H54 (cell line): Measurements from ENCODE around the gene ATAD1.
A peak's percentile ranks its signal among the peaks of the same experiment; 100 is the strongest.
"Not testable (repeated sequence)": the region's sequence is repeated elsewhere in the genome, so short reads cannot be mapped to it uniquely, and the experiment has no call there.

ENCODE experiments used
- DNase-seq: peaks from one replicate; pipeline ENCODE4 v3.0.0; 2011; ENCODE audit warnings: low spot score, mixed read lengths; ENCODE audit not compliant: insufficient read length
- FAIRE-seq: peaks from 3 replicates; lab custom pipeline; 2011; peaks lifted over from hg19 to GRCh38; lab: Jason Lieb, UNC
- POLR2A ChIP-seq: IDR thresholded peaks from 2 replicates; pipeline ENCODE4 v1.6.1; 2011; ENCODE audit warnings: low read depth, mild to moderate bottlenecking, low read length

Gene ATAD1, protein sequence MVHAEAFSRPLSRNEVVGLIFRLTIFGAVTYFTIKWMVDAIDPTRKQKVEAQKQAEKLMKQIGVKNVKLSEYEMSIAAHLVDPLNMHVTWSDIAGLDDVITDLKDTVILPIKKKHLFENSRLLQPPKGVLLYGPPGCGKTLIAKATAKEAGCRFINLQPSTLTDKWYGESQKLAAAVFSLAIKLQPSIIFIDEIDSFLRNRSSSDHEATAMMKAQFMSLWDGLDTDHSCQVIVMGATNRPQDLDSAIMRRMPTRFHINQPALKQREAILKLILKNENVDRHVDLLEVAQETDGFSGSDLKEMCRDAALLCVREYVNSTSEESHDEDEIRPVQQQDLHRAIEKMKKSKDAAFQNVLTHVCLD

DNA sequence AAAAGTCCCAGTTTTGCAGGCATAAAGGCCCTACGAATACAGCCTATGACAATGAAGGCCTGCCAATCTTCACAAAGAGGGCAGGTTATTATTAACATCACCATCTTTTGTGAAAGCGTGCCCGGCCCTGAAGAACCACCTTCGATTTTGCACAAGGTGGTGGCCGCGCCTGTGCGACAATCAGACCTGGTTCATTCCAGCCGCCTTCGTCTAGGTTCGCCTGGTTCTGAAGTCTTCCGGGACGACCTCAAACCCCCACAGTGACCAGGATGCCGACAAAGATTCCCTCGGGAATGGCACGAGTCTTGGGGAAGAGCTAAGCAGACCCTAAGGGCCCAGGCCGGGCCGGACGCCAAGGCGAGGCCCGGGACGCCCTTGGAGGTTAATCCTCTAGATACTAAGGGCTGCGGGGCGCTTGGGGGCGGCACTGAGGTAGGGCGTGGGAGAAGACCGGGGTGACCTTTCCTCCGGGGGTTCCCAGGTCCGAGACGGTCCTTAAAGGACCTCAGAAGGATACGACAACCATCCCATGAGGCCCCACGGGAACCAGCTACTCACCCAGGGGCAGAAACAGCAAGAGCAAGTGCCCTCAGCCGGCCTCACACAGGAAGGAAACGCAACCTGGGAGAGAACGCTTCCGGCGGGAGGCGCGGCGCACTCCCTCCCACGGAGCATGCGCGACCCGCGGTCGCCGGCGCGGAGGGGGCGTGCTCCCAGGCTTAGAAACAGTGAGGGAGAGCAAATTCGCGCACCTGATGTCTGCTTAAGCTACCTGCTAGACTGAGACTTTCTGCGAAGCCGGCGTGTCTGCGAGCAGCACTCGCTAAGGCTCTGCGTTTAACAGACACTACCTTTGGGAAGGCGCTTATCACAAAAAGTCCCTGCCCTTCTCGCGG is at the start of gene ATAD1:
TSS of gene ATAD1 (minus strand) at position 618 of the 896 bp plus-strand sequence. CDS start 3,627 bp downstream, outside the sequence.
- TF ChIP-seq POLR2A: peak; percentile 72
- DNase-seq (peak; percentile 92), FAIRE-seq (peak; percentile 97)

DNA sequence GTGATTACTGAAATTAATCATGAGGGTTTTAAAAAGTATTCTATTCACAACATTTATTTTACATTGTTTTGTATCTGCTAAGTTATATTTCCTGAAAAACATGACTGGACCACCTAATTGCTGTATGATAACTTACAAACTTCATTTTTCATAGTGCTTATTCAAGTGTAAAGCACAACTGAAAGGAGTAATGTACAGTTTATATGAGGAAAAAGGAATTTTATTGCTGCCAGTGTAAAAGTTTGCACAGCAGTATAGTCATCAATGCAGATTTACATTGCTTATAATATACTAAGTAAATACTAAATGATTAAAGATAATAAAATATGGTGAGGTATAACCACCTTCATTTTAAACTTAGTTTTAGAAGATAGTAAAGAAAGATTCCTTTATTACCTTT is 49.4 kb upstream of the ATAD1 start:
- DNase-seq (no peak), FAIRE-seq (peak; percentile 15)
- no peak for TF ChIP-seq POLR2A

DNA sequence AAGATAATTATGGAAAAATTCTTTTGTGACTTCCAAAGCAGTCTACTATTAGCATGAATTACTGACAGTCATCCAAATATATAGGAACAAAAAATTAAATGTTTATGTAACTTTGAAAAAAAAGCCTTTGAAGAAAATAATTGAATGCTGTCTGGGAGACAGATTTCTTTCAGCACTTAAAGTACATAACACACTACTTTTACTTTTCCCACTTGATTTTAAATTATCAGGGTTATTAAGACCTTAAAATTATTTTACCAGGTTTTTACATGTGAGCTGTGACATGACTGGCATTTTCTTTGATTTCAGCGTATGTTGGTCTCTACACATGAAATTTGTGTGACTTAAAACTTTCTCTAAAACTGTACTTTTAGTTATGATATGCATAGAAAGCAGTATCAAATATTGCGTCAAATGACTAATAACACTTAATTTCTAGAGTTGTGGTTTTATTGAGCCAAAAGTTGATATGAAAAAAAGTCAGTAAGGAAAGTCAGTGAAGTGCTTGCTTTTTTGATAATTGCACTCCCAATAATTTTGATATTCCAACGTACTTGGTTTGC is 48.5 kb upstream of the ATAD1 start:
- FAIRE-seq (no peak), DNase-seq (no peak)
- TF ChIP-seq POLR2A: no peak

DNA sequence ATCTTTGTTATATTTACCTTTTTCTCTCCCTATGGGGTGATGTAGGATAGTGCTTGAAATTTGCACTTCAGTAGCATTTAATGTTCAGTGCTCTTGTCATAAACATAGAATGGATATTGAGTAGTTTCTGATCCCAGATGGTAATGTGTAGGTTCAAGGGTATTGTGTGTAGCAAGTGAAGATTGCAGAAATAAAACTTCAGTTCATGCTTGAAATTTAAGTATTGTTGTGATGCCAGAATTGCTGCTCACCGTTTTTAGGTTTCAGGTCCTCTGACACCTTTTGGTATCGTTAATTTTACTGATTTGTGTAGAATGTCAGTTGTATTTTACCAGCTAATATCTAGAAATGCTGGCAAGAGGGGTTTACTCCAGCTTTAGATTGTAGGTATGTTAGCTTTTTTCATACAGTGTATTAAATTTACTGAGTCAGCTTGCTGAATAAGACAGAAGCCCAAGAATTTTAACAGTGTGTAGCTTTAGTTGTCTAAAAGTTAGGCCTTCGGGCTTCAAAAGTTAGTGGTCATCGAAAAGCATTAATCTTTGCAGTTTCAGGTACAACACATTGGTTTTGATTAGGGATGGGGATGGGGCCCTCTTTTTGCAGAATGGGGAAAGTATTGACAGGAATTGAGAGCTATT is 47.3 kb upstream of the ATAD1 start:
- peak; percentile 75 for FAIRE-seq
- TF ChIP-seq POLR2A: no peak

DNA sequence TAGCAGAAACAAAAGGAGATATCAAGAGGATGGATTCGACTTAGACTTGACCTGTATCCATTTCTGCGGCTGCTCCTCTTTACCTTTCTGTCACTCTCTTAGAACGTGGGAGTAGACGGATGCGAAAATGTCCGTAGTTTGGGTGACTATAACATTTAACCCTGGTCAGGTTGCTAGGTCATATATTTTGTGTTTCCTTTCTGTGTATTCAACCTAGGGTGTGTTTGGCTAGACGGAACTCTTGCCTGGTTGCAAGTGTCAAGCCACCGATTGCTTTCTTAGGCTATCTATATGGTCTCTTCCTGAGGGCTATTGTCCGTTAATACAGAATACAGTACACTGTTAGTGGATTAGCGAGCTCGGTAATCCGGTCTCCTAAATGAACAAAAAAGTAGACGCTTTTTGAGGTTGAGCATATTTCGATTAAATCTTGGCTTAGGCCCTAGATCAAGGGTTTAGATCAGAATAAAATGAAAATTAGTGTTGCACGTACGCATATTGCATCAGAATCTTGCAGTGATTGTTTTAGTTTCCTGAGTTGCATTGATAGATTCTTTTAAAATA is 46.6 kb upstream of the ATAD1 start:
- no peak for TF ChIP-seq POLR2A
- FAIRE-seq: peak; percentile 23
- no peak for DNase-seq

More for the DNA sequence above, 47.3 kb upstream of the ATAD1 start:
- DNase-seq: no peak

DNA sequence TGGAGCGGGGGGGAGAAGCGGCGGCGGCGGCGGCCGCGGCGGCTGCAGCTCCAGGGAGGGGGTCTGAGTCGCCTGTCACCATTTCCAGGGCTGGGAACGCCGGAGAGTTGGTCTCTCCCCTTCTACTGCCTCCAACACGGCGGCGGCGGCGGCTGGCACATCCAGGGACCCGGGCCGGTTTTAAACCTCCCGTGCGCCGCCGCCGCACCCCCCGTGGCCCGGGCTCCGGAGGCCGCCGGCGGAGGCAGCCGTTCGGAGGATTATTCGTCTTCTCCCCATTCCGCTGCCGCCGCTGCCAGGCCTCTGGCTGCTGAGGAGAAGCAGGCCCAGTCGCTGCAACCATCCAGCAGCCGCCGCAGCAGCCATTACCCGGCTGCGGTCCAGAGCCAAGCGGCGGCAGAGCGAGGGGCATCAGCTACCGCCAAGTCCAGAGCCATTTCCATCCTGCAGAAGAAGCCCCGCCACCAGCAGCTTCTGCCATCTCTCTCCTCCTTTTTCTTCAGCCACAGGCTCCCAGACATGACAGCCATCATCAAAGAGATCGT is 46.0 kb upstream of the ATAD1 start:
- not testable (repeated sequence) for FAIRE-seq, DNase-seq

DNA sequence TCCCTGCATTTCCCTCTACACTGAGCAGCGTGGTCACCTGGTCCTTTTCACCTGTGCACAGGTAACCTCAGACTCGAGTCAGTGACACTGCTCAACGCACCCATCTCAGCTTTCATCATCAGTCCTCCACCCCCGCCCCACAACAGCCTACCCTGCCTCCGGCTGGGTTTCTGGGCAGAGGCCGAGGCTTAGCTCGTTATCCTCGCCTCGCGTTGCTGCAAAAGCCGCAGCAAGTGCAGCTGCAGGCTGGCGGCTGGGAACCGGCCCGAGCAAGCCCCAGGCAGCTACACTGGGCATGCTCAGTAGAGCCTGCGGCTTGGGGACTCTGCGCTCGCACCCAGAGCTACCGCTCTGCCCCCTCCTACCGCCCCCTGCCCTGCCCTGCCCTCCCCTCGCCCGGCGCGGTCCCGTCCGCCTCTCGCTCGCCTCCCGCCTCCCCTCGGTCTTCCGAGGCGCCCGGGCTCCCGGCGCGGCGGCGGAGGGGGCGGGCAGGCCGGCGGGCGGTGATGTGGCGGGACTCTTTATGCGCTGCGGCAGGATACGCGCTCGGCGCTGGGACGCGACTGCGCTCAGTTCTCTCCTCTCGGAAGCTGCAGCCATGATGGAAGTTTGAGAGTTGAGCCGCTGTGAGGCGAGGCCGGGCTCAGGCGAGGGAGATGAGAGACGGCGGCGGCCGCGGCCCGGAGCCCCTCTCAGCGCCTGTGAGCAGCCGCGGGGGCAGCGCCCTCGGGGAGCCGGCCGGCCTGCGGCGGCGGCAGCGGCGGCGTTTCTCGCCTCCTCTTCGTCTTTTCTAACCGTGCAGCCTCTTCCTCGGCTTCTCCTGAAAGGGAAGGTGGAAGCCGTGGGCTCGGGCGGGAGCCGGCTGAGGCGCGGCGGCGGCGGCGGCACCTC is 45.3 kb upstream of the ATAD1 start, which contains the start of the genes KLLN and PTEN:
TSS of gene KLLN (minus strand) at position 481 of the 891 bp plus-strand sequence. CDS start 1,046 bp downstream, outside the sequence.
TSS of gene PTEN (plus strand) at position 573 of the 891 bp plus-strand sequence. CDS start 845 bp downstream, outside the sequence.
- peak; percentile 85 for TF ChIP-seq POLR2A
- FAIRE-seq (peak; percentile 23), DNase-seq (peak; percentile 84)

DNA sequence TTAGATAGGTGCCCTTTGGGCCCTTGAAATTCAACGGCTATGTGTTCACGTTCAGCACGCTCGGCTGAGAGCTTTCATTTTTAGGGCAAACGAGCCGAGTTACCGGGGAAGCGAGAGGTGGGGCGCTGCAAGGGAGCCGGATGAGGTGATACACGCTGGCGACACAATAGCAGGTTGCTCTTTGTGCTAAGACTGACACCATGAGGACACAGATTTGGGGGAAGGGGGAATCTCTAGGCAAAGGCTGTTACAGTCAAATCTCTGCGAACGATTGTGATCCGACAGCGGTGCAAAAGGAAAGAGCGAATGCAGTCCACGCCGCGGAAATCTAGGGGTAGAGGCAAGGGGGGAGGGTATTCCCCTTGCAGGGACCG is 44.6 kb upstream of the ATAD1 start:
- no peak for TF ChIP-seq POLR2A
- DNase-seq (peak; percentile 54), FAIRE-seq (peak; percentile 58)

DNA sequence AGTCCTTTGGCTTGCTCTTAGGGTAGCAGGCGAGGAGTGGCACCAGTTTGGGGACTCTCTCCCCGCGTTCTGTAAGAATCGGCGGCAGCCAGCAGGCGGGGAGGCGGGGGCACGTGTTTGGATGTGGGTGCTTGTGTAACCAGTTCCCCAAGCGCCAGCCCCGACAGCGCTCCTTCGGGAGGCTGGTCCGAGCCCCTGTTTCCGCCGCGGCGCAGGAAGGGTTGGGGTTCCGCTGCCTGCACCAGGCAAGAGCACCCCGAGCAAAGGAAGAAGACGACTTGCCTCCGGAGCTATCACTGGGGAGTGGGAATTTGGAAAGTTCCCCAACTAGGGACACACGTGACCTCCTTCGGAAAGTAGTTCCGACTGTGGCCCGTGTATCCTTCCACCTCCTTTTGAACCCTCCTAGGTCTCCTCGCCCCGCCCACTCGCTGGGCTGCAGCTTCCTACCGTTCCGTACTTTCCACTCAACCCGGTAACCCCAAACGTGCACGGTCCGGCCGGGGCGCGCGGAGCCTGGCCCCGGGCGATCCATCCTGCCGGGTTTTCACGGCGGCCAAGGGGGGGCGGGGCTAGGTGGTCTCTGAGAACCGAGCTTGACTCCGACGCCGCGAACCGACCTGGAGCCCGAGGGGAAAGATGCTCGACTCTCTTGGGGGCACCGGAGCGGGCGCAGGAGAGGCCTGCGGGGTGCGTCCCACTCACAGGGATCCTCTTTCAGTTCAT is 44.1 kb upstream of the ATAD1 start:
- TF ChIP-seq POLR2A: peak; percentile 44; the same call in 1 of the 2 replicates
- FAIRE-seq (peak; percentile 87), DNase-seq (peak; percentile 82)

DNA sequence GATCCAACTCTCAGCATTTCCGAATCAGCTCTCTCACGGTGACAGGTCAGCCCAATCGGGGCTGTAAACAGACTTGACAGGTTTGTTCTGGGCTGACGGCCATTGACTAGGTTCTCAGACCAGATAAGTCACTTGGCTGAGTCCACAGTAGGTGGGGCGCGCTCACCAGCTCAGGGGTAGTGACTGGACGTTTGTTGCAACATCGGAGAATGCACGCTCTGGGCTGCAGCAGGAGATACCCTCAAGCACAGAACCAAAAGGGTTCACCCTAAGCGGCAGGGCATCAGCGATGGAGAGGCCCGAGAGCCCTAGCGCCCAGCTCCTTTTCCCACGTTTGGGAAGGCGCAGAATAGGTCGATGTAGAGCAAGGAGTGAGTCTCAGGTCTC is 43.5 kb upstream of the ATAD1 start:
- TF ChIP-seq POLR2A: no peak
- no peak for FAIRE-seq
- no peak for DNase-seq

DNA sequence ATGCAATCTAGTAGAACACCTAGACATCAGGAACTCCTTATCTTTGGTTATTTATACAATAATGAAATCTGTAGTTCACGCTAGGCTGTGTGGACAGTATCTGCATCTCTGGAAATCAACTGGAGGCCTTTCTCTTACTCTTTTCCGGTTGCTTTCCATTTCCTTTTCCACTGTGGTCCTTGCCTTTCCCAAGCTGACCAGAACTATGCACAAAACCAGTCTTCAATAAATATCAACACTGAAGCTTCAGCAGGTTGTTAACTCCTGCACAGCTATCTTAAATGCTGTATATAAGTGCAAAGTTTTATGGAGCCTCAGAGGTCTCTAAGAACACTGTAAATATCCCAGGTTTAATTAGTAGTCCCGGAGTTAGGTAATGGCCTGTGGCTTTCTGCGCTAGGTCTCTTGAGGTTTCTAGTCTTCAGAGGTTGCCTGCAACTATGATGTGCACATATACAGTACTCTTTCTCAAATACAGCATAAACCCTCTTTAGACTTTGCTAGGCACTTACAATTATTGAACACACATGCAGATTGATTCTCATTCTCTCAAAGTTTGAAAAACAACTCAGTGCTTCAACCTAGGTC is 42.9 kb upstream of the ATAD1 start:
- no peak for FAIRE-seq

More for the DNA sequence above, 42.9 kb upstream of the ATAD1 start:
- no peak for DNase-seq
- TF ChIP-seq POLR2A: no peak
